Hindlimb muscle (tissue), 1 donor: ENCODE measurements around the gene PRSS22. TPM values are rescaled to one million over a fixed set of nuclear protein-coding genes. Genes with fewer than 3 reads are reported as not detected.

Source experiments
- DNase-seq: peaks from one replicate; pipeline ENCODE4 v3.0.0-alpha.2; 2013
- polyA plus RNA-seq: library from polyadenylated mRNA; unstranded; fragments of 120-200 nt; gene quantifications from one replicate; pipeline ENCODE4 v1.2.1, GENCODE V29; 2013; ENCODE audit not compliant: insufficient read length

PRSS22 gene
- polyA plus RNA-seq, 1 donor = not detected

DNA sequence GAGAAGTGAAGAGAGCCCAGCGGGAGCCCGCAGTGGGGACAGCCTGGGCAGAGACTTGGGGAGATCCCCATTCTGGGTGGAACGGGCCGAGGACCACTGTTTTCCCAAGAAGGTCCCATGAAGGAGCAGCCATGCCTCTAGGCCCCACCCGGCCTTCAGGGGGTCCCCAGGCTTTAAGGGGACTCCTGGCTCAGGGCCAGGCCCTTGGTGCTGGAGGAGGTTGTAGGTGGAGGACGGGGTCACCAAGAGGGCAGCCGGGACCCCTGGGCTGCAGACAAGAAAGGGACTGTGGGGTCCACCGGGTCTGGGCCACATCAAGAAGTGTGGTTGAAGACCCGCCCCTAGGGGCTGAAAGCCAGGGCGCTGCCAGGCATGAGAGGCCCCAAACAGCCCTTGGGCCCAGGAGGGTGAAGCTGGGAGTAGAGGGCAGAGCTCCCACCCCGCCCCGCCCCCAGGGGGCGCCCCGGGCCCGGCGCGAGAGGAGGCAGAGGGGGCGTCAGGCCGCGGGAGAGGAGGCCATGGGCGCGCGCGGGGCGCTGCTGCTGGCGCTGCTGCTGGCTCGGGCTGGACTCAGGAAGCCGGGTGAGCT lies 41.1 kb downstream of the PRSS22 start, which contains the start of gene PRSS21:
Gene PRSS21 (plus strand): TSS at position 487 of the 589 bp plus-strand sequence. CDS start 32 bp downstream, at position 519.
- no peak for DNase-seq

DNA sequence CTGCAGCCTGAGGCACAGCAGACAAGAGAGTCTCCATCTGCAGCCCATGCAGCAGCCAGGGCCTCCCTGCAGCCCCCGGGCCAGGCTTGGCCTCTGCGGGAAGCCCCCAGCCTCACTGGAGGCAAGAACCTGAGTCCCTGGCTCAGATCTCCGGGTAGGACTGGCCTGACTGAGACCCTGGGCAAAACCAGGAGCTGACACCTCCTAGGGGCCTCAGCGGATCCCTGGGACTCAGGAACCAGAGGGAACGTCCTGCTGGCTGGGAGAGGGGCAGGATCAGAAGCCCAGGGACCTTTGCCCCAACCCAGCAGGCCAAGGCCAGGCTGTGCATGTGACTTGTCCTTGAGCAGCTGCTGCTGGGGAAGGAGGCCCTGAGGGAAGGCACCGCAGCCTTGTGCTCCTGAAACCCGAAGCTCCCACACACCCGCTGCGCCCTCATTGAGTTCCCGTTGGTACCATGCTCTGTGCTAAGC lies 42.6 kb downstream of the PRSS22 start:
- no peak for DNase-seq

DNA sequence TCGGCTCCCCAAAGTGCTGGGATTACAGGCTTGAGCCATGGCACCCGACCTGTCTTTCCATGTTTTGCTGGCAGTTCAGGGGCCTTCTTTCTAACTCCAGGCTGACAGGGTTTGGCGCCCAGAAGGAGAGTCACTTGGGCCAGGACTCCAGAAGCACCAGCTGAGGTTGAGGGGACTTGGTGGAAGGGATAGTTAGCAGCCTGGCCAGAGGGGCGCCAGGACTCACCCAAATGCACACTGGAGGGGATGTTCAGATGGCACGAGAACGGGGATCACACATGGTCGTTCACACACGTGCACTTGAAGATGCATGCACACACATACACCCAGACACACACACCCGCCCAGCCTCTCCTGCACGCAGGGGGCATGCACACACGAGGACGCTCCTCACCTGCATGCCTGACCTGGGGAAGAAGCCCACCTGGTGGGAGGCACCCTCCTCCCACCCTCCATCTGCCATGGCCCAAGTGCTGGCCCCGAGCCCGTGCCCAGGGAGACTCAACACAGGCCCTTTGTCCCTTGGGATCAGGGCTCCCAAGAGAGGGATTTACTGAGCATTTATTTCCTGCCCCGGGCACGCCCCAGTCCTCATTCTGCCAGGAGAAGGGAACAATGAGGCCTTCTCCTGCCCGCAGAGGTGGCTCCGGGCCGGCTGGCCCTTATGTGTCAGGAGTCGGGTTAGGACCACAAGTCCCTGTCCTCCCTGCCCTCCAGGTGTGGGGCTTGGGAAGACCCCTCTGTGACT lies 43.2 kb downstream of the PRSS22 start:
- DNase-seq = no peak

DNA sequence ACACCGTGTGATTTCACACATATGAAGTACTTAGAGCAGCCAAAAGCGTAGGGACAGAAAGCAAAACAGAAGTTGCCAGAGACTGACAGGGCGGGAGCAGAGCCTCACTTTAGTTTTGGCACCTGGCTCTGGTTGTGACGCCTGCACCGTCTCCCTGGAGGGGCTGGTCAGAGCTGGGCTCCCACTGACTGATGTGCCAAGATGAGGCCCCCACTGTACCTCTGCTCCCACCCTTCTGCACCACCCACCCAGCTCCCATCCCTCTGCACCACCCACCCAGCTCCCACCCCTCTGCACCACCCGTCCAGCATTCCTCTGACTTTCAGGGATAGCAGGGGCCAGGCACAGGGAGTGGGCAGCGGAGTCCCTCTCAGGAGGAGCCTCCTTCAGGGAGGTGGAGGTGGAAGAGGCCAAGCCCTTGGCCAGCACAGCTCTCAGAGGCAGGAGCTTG lies 44.2 kb downstream of the PRSS22 start:
- DNase-seq = no peak

DNA sequence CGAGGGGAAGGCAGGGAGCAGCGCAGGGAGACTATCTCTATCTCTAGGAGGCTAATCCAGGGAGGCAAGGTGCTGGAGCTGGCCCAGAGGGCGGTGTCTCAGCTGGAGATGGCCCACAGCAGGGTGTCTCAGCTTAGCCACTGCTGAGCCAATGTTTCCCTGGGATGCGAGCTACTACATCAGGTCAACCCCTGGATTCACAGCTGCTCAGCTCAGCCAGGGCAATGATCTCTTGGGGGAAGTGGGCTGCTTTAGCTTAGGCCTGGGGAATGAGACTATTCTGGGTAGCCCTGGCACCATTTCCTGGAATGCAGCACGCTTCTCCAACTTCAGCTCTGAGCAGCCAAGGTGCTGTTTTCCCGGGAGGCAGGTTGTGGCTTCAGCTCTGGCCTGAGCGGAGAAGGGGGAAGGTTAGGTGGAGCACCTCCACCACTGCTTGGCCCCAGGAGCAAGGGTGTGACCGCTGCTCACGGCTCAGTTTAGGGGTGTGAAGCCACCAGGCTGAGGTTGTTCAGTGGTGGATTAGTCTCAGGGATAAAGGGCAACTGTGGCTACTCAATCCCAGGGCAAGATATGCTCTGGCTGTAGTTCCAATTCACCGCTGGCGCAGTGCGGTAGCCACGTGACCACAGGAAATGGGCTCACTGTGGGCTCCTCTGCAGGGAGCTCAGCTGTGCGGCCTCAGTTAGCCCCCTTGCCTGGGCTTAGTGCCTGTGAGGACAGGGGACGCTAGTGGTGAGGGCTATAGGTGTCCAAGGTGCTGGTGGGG lies 46.1 kb downstream of the PRSS22 start:
- no peak for DNase-seq

DNA sequence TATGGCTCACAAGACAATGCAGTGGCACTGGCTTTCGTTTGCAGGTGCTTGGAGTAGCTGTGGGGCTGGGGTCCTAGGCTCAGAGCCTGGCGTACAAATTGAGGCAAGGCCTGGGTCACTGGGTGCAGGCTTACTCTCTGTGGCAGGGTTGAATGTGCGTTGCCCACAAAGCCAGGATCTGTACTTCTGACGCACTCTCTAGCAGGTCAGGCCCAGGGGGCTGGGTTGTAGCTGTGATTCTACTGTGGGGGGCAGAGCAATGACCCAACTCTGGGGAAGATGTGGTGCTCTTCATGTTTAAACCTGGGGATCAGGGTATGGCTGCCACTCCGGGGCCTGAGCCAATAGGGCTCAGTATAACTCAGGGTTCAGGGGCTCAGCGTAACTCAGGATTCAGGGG lies 47.3 kb downstream of the PRSS22 start:
- no peak for DNase-seq

DNA sequence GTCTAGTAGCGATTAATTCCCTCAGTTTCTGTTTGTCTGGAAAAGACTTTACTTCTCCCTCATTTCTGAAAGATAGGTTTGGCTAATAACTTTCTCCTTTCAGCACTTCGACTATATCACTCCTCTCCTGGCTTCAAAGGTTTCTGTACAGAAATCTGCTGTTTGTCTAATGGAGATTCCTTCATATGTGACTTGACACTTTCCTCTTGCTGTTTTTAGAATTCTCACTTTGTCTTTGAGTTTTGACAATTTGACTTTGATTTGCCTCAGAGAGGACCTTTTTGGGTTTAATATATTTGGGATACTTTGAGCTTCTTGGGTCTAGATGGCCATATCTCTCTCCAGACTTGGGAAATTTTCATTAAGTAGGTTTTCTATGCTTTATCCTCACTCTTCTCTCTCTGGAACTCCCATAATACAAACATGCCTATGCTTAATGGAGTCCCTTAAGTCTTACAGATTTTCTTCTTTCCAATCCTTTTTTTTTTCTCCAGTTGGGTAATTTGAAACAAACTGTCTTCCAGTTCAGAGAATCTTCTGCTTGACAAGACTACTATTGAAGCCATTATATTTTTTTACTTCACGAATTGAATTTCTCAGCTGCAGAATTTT lies 48.7 kb downstream of the PRSS22 start:
- DNase-seq = no peak

DNA sequence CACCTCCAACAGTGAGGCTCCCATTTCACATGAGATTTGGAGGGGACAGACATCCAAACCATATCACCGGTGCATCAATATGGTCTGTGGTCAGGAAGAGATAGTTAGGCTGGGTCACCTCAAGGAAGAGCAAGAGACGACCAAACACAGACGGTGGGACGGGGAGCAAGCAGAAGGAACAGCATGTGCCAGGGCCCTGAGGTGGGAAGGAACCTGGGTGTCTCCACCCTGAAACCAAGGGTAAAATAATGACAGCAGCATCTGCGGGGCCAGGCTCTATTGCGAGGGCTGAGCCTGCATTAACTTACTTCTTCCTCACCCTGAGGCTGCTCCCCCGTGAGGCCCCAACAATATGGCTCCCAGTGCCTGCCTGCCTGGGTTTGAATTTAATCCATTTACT lies 49.8 kb downstream of the PRSS22 start:
- no peak for DNase-seq

DNA sequence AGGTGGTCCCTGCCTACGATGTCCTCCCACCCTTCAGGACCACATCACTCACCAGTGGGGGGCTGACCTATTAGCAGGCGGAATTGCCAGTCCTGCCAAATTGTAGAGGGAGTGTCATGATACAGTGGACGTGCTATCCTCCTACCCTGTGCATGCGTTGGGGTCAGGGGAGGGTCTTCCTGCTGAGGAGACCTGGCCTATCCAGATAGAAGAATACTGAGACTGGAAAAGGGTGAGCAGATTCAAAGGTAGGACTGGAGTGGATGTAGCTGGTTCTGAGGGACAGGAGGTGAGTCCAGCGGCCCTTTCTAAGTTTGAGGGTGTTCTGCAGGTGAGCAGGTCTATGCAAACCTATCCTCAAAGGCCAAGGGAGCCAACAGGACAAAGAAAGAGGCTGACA lies 51.7 kb downstream of the PRSS22 start:
- DNase-seq = no peak

DNA sequence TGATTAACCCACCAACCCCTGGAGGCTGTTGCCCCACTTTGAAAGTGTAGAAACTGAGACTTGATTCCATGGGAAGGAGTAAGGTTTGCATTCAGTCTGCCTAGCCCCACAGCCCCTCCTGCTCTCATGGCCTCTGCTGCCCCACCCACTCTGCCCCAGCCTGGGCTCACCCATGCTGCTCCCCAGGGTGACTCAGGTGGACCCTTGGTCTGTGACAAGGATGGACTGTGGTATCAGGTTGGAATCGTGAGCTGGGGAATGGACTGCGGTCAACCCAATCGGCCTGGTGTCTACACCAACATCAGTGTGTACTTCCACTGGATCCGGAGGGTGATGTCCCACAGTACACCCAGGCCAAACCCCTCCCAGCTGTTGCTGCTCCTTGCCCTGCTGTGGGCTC lies 53.2 kb downstream of the PRSS22 start:
- no peak for DNase-seq

DNA sequence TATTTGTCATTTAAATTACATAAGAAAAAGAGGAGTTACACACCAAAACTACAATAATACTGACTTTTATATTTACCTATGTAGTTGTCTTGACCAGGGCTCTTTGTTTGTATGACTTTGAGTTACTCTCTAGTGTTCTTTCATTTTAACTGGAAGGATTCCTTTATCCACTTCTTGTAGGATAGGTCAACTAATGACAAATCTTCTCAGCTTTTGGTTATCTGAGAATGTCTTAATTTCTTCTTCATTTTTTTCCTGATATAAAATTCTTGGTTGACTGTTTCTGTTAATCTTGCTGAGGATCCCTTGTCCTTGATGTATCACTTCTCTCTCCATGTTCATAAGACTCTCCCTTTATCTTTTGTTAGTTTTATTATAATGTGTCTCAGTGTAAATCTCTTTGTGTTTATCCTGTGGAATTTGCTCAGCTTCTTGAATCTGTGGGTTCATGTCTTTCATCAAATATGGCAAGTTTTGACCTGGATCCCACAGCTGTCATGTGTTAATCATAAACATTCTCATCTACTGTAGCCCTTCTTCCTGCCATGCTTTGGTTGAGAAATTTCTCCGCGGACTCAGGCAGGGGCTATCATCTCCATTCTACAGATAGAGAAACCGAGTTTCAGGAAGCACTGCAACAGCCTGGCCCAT lies 54.3 kb downstream of the PRSS22 start:
- no peak for DNase-seq

Other genes starting within 250 kb of the PRSS22 start
- 25.1 TPM for gene KCTD5, start 175.6 kb downstream of the PRSS22 start, polyA plus RNA-seq
- 1.0 TPM for gene PRSS27, start 137.9 kb downstream of the PRSS22 start, polyA plus RNA-seq
- 553 TPM for gene SRRM2, start 105.5 kb downstream of the PRSS22 start, polyA plus RNA-seq
- 148 TPM for gene ELOB, start 80.9 kb downstream of the PRSS22 start, polyA plus RNA-seq
- gene PRSS33, start 70.6 kb downstream of the PRSS22 start, polyA plus RNA-seq = not detected
- not detected for gene PRSS41, start 59.7 kb downstream of the PRSS22 start, polyA plus RNA-seq
- not detected for gene PRSS21, start 40.9 kb downstream of the PRSS22 start, polyA plus RNA-seq
- gene ZG16B, start 27.9 kb downstream of the PRSS22 start, polyA plus RNA-seq = 0.56 TPM
- 16.1 TPM for gene FLYWCH2, start 25.0 kb upstream of the PRSS22 start, polyA plus RNA-seq
- gene FLYWCH1, start 53.8 kb upstream of the PRSS22 start, polyA plus RNA-seq = 23.7 TPM
- gene KREMEN2, start 106.1 kb upstream of the PRSS22 start, polyA plus RNA-seq = 6.1 TPM
- gene PAQR4, start 111.2 kb upstream of the PRSS22 start, polyA plus RNA-seq = 7.0 TPM
- gene PKMYT1, start 122.3 kb upstream of the PRSS22 start, polyA plus RNA-seq = 11.4 TPM
- gene CLDN9, start 154.8 kb upstream of the PRSS22 start, polyA plus RNA-seq = 2.2 TPM
- gene CLDN6, start 160.0 kb upstream of the PRSS22 start, polyA plus RNA-seq = 0.32 TPM
- 42.5 TPM for gene TNFRSF12A, start 162.2 kb upstream of the PRSS22 start, polyA plus RNA-seq
- 121 TPM for gene HCFC1R1, start 165.8 kb upstream of the PRSS22 start, polyA plus RNA-seq
- 21.8 TPM for gene THOC6, start 165.9 kb upstream of the PRSS22 start, polyA plus RNA-seq
- not detected for gene BICDL2, start 178.8 kb upstream of the PRSS22 start, polyA plus RNA-seq
- 2.1 TPM for gene MMP25, start 188.4 kb upstream of the PRSS22 start, polyA plus RNA-seq
- gene IL32, start 207.5 kb upstream of the PRSS22 start, polyA plus RNA-seq = 161 TPM
- gene ZSCAN10, start 241.1 kb upstream of the PRSS22 start, polyA plus RNA-seq = 0.34 TPM